ENCODE measurements around the gene TMEM40.

Gene TMEM40

GRCh38 chr3:12775226-12775625, 16.2 kb upstream of the TMEM40 start:
- no peak for DNase-seq

DNA sequence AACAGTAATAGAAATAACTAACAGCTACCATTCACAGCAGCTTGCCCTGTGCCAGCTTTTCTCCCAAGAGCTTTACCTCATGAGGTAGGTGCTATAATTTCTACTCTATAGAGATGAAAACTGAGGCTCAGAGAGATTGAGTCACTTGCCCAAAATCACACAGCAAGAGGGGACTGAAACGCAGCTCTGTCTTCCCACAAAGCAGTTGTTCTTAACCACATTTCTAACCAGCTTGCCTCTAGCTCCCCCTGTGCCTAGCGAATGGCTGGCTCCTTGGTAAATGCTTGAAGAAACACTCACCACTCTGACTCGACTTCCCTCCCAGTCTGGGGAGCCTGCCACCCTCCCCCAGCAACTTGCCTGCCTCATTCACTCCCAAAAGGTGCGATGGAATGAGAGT, 15.6 kb upstream of the TMEM40 start:
- no peak for DNase-seq

GRCh38 chr3:12773710-12774086, 14.6 kb upstream of the TMEM40 start:
- DNase-seq: no peak

- DNase-seq: no peak
Measured at GRCh38 chr3:12773030-12773709, 14.1 kb upstream of the TMEM40 start.

- no peak for DNase-seq
Measured at GRCh38 chr3:12772462-12772861, 13.4 kb upstream of the TMEM40 start.

DNA sequence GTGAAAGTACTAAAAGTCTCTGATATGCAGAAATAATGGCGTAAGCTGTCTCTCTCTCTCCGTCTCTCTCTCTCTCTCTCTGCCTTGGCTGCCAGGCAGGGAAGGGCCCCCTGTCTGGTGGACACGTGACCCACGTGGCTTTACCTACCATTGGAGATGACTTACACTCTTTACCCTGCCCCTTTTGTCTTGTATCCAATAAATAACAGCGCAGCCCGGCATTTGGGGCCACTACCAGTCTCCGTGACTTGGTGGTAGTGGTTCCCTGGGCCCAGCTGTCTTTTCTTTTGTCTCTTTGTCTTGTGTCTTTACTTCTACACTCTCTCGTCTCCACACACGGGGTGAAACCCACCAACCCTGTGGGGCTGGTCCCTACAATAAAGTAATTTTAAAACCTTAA, 12.2 kb upstream of the TMEM40 start:
- no peak for DNase-seq

GRCh38 chr3:12769761-12770160, 10.7 kb upstream of the TMEM40 start:
- DNase-seq: no peak

GRCh38 chr3:12768579-12769527, 9.8 kb upstream of the TMEM40 start:
- DNase-seq: no peak

DNA sequence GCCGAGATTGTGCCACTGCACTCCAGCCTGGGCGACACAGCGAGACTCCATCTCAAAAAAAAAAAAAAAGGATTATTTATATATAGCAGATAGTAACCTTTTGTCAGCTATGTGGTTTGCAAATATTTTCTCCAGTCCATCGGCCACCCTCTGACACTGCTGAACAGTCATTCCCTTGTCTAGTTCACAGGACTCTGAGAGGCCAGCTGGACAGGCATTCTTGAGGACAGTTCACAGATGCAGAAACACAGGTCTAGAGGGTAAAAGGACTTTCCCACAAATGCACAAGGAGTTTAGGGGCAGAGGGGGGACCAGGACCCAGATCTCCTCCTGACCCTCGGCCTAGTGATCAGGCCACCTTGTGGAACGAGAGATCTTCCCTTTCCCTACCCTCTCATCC, 7.5 kb upstream of the TMEM40 start:
- no peak for DNase-seq

DNA sequence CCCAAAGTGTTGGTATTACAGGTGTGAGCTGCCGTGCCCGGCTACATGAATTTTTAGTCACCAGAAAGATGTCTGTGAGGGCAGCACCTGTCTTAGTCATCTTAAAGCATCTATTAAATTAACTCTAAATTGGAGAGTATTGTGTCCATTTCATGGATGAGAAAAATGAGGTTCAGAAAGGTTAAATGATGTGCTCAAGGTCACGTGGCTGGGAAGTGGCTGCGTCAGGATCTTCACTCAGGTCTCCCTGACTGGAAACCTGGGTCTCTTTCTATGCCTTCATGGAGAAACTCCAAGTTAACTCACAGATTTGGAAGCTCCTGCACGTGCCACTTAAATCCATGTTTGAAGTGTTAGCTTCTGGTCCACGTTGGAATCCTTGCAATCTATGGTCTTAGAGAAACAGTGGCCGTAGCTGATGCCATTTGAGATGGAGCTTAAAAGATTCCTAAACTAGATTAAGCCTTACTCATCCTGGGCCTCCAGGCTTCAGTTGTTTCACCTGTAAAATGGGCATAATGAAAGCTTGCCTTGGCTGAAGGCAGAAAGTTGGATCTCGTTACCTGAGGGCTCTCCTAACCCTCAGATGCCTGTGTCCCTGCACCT, 5.2 kb upstream of the TMEM40 start:
- DNase-seq: no peak

- DNase-seq: no peak
Measured at GRCh38 chr3:12759693-12760565, 870 bp upstream of the TMEM40 start.

DNA sequence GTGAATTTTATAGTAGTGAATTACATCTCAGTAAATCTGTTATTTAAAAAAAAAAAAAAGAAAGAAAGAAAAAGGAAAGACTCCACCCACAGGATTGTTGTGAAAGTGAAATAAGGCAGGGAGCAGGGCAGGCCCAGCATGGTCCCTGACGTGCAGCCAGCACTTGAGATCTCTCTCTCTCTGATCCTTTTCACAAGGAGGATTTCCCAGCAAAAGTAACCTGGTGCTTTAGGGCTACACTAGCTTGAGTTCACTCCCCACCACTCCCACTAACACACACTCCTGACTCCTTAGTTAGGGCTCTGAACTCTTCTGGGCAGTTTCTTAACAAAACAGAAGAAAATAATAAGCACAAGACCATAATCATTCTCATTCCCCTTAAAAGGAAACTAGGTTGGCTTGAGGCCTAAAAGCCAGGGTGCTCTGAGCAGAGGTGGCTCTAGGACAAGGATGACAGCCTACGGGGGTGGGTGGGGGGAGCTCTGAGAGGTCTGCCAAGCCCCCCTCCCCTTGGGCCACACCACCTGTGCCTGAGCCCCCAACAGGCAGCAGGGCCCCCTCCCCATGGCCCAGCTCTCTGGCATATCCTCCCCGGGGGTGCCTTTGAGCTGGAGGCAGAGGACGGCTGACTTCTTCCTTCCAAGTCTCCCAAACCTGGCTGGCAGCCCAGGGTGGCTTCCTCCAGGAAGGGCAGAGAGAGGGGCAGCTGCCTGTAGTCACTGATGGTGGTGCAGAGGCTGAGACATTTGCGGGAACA, 856 bp downstream of the TMEM40 start:
- DNase-seq: no peak

DNA sequence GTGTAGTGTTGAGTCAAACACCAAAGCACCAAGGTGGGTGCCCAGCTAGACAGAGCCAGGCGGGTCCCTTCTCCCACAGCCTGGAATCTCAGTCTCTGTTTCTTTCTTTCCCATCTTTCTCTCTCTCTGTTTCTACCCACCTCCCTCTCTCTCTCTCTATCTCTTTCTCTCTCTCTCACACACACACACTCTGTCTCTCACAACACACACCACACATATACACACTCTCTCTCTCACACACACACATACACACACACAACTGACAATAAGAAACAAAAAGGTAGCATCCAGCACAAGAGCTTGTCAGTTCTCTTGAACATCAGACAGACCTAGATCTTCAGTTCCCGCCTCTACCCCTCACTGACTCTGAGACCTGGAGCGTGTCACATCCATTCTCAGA, 2.4 kb downstream of the TMEM40 start:
- DNase-seq: no peak

GRCh38 chr3:12756175-12756574, 2.9 kb downstream of the TMEM40 start:
- no peak for DNase-seq

DNA sequence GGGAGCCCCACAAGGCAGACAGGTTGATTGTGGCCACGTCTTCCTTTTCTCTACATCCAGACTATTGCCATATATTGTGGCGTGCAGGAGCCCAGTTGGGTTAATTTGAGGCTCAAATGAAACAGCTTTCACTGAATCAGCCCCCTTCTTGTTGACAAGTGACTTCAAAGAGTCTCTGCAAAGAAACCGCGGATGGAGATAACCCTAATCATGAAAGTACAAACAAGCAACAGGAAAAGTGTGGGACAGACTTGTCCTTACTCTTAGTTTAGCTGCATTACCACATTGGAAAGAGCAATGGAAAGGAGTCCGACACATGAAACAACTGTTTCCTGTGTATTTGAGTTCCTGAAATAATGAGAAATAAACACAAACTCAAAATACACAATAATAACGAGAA, 3.3 kb downstream of the TMEM40 start:
- DNase-seq: no peak

GRCh38 chr3:12754313-12754712, 4.7 kb downstream of the TMEM40 start:
- no peak for DNase-seq

- DNase-seq: no peak
Measured at GRCh38 chr3:12753275-12754028, 5.6 kb downstream of the TMEM40 start.

GRCh38 chr3:12752809-12753208, 6.2 kb downstream of the TMEM40 start:
- DNase-seq: no peak

GRCh38 chr3:12752102-12752501, 7.0 kb downstream of the TMEM40 start:
- DNase-seq: no peak

DNA sequence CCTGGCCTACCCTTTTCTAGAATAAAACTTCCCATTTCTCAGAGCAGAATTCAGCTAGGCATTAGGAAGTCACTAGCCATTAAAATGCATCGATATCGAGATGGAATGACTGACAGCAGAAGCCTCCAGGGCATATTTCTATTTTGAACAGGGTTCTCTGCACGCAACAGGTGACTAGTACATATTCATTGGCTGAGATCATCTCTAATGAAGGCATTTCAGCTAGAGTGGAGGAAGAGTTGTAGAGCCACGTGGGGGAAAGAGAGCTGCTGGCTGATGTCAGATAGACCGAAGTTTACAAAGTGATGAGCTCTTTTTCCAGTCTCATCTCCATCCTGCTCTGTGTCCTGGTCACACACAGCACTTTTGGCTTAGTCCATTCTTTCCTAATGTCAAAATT, 7.5 kb downstream of the TMEM40 start:
- no peak for DNase-seq

DNA sequence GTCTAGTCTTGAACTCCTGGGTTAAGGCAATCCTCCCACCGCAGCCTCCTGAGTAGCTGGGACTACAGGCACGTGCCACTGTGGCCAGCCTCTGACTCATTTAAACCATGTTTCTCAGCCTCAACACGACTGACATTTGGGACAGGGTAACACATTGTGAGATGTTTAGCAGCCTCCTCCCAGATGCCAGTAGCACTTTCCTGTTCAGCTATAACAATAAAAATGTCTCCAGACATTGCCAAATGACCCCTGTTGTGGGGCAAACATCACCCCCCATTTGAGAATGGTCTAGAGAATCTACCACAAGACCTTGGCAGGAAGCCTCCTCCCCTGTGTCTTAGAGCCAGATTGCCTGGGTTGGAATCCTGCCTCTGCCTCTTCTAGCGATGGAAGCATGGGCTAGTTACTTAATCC, 8.4 kb downstream of the TMEM40 start:
- DNase-seq: no peak

Data from NCI-H2107 (cell line).